Psoas muscle (tissue), 8 donors: Measurements from ENCODE around the gene YAF2. TPM values are rescaled to one million over a fixed set of nuclear protein-coding genes. Genes with fewer than 3 reads are reported as not detected.

Experiments used
- ATAC-seq, 4 donors: fragments of 200-7000 bp; cut with Tn5 transposase; one replicate each; pipeline ENCODE4 v1.9.1; 2020; ENCODE audit warnings: moderate library complexity in 3 of 4, mild to moderate bottlenecking in 2 of 4
- DNase-seq, 2 donors: peaks; one replicate each; pipeline ENCODE4 v3.0.0-alpha.2; 2020
- H3K27ac ChIP-seq: fragments of 200-600 bp; one replicate; pipeline ENCODE4 v1.8.0; 2022
- H3K27me3 ChIP-seq, 3 donors: fragments of 200-600 bp in 1 of 3; one replicate each; pipeline versions ENCODE4 v1.6.1 to v1.8.0; 2013 to 2022; ENCODE audit warnings: low read length in 2 of 3, mild to moderate bottlenecking in 2 of 3, moderate library complexity in 1 of 3; ENCODE audit not compliant: insufficient read depth in 3 of 3
- H3K36me3 ChIP-seq, 2 donors: fragments of 200-600 bp in 1 of 2; one replicate each; pipeline versions ENCODE4 v1.6.1 to v1.8.0; 2013 to 2022; ENCODE audit warnings: low read depth in 1 of 2, mild to moderate bottlenecking in 1 of 2, moderate library complexity in 1 of 2; ENCODE audit not compliant: insufficient read depth in 1 of 2
- H3K4me1 ChIP-seq: fragments of 200-600 bp; one replicate; pipeline ENCODE4 v1.8.0; 2022
- H3K4me3 ChIP-seq: fragments of 200-600 bp; one replicate; pipeline ENCODE4 v1.8.0; 2022; ENCODE audit warnings: mild to moderate bottlenecking
- H3K9me3 ChIP-seq: fragments of 200-600 bp; one replicate; pipeline ENCODE4 v1.8.0; 2022
- CTCF ChIP-seq: fragments of 200-600 bp; IDR thresholded peaks from one replicate; pipeline ENCODE4 v1.8.0; 2022; ENCODE audit warnings: antibody characterized with exemption
- WGBS, 3 donors: extraction: QIAGEN DNeasy Blood & Tissue Kit; methylation state at CpG; one replicate each; pipeline versions ENCODE4 v1.1.6 to v1.1.7; 2013; 5-methylcytosine and 5-hydroxymethylcytosine counted together
- intact Hi-C, 2 donors: fragments of 100-400 bp; cut with DNase I; formaldehyde crosslinking; loops; one replicate each; pipeline versions ENCODE4 v1.11.0 to v1.14.2; 2022
- long read RNA-seq, 2 donors: library from polyadenylated mRNA; unstranded; transcript quantifications; one replicate each; pipeline ENCODE4 v2.0.0, GENCODE V29; 2021
- polyA plus RNA-seq, 3 donors: library from polyadenylated mRNA; stranded (reverse); fragments of 200-250 nt; gene quantifications; one replicate each; pipeline ENCODE4 v1.2.3, GENCODE V29; 2013
- total RNA-seq, 4 donors: library from RNA; stranded (reverse); fragmentation: NEBNext Ultra II Directional in 2 of 4; extraction: Animal tissue kit (Norgen Biotek cat#: 25700) in 2 of 4; gene quantifications; one replicate each; pipeline versions ENCODE4 v1.2.1 to v1.2.4, GENCODE V29; 2021 to 2023
- donor health status: healthy with polysubstance abuse.
- donor health status: DM: no; HTN: no; CAD: no; lungs with moderate emphysema.
- donor health status: Bipolar disorder and iron deficiency.
- donor health status: healthy.
- donor health status: DM: yes; HTN: yes; CAD: no.
- donor health status: DM: no; HTN: no; CAD: no.
- donor health status: DM: no; HTN: no; CAD: no.
- donor health status: DM: yes; HTN: yes; CAD: no.

The YAF2 gene
- total RNA-seq (10 to 100 TPM; 50.9 to 99.2 (median 65.8) TPM), polyA plus RNA-seq (10 to 100 TPM; 12.2 to 45.0 (median 19.2) TPM)
- long read RNA-seq, donor 1, transcript YAF2-203 (4 exons, 2,076 nt) = major isoform, 9 of 16 reads
- long read RNA-seq, donor 1, partial matches to known transcripts = 4 of 16 reads
- long read RNA-seq, donor 1, other reads (novel, unspliced or antisense) = 3 of 16 reads
- long read RNA-seq, donor 2, transcript YAF2-203 (4 exons, 2,076 nt) = major isoform, 13 of 34 reads
- long read RNA-seq, donor 2, partial matches to known transcripts = 13 of 34 reads
- long read RNA-seq, donor 2, other reads (novel, unspliced or antisense) = 8 of 34 reads

GRCh38 chr12:42238240-42239140 lies at the start of gene YAF2:
Gene YAF2 (minus strand): TSS chr12:42238248. CDS start chr12:42238180, 68 bp downstream.
- DNase-seq (peak; percentile 93 to 96), ATAC-seq (peak; percentile 86 to 92 (median 92))
- Histone ChIP-seq H3K9me3 (no peaks in the 10 kb centered on the region), H3K36me3 (peaks cover 0 to 4% of the 10 kb centered on the region in 2 donors), H3K27ac (peak within 1 kb of the TSS; percentile 96), H3K4me1 (peaks cover 28% of the 10 kb centered on the region), H3K4me3 (peak within 1 kb of the TSS; percentile 77), H3K27me3 (no peaks in the 10 kb centered on the region)
- no peak for TF ChIP-seq CTCF
- 2 to 9% (median 5%) methylated on average over 21 to 69 of the region's 69 CpGs for WGBS, 3 donors
- intact Hi-C loops = loop anchor here (5.0 kb wide), 2 partner anchors 96 to 1599 kb away; partner anchors contain the start of genes GXYLT1 (in 2 of the 2) and TMEM117 (in 1 of the 2)

GRCh38 chr12:42286741-42287140 lies 48.7 kb upstream of the YAF2 start:
- Histone ChIP-seq H3K4me3 (no peak overlapping the region), H3K27ac (no peak overlapping the region), H3K36me3 (no peaks in the 10 kb centered on the region), H3K4me1 (no peaks in the 10 kb centered on the region), H3K27me3 (no peaks in the 10 kb centered on the region), H3K9me3 (no peaks in the 10 kb centered on the region)
- WGBS, 3 donors = 90 to 93% (median 91%) methylated on average over 26 of the region's 26 CpGs
- ATAC-seq (no peak), DNase-seq (no peak)
- intact Hi-C loops = no loop called here
- TF ChIP-seq CTCF = no peak

- Histone ChIP-seq H3K9me3 (no peaks in the 10 kb centered on the region), H3K4me3 (no peak overlapping the region), H3K36me3 (no peaks in the 10 kb centered on the region), H3K4me1 (no peaks in the 10 kb centered on the region), H3K27me3 (no peaks in the 10 kb centered on the region), H3K27ac (no peak overlapping the region)
- no peak for DNase-seq
- ATAC-seq = no peak
- TF ChIP-seq CTCF = no peak
- intact Hi-C loops = no loop called here
- WGBS, 3 donors = 94 to 99% (median 95%) methylated on average over 2 of the region's 2 CpGs
Measured at GRCh38 chr12:42285431-42285830, 47.4 kb upstream of the YAF2 start.

GRCh38 chr12:42284876-42285275 lies 46.8 kb upstream of the YAF2 start:
- ATAC-seq = no peak
- no peaks in the 10 kb centered on the region for H3K36me3 ChIP-seq
- intact Hi-C loops = no loop called here
- no peak overlapping the region for H3K27ac ChIP-seq
- TF ChIP-seq CTCF = no peak
- no peak overlapping the region for H3K4me3 ChIP-seq
- no peak for DNase-seq
- no peaks in the 10 kb centered on the region for H3K9me3 ChIP-seq
- H3K4me1 ChIP-seq = no peaks in the 10 kb centered on the region
- no peaks in the 10 kb centered on the region for H3K27me3 ChIP-seq
- 82 to 87% (median 84%) methylated on average over 2 of the region's 2 CpGs for WGBS, 3 donors
